Keratinocyte (primary cell): ENCODE results near the gene PKNOX2. TPM values are rescaled to one million over a fixed set of nuclear protein-coding genes. Genes with fewer than 3 reads are reported as not detected.

ENCODE experiments used
- DNase-seq: peaks from one replicate; pipeline ENCODE4 v3.0.0-alpha.2; 2011; ENCODE audit warnings: low read depth, missing footprints, low spot score
- FAIRE-seq: peaks from 2 replicates; lab custom pipeline; 2011; peaks lifted over from hg19 to GRCh38; lab: Jason Lieb, UNC
- H2AFZ ChIP-seq: 2 replicates; pipeline ENCODE4 v1.6.0; 2012; ENCODE audit warnings: low read length, control low read depth, inconsistent platforms; ENCODE audit not compliant: control insufficient read depth
- H3K27ac ChIP-seq: 2 replicates; pipeline ENCODE4 v1.5.1; 2011; ENCODE audit warnings: low read length; ENCODE audit not compliant: control insufficient read depth, insufficient read depth
- H3K27me3 ChIP-seq: 3 replicates; pipeline ENCODE4 v1.6.0; 2011; ENCODE audit warnings: low read length; ENCODE audit not compliant: control insufficient read depth, insufficient read depth; ENCODE audit errors: extremely low read depth
- H3K36me3 ChIP-seq, 2 experiments: 2 replicates in 1 of 2; 3 replicates in 1 of 2; pipeline ENCODE4 v1.5.1; 2011; ENCODE audit warnings: low read length in 2 of 2, mild to moderate bottlenecking in 1 of 2; ENCODE audit not compliant: control insufficient read depth in 2 of 2, insufficient read depth in 2 of 2; ENCODE audit errors: extremely low read depth in 1 of 2
- H3K4me1 ChIP-seq: 3 replicates; pipeline ENCODE4 v1.5.1; 2011; ENCODE audit warnings: low read length; ENCODE audit not compliant: control insufficient read depth, insufficient read depth; ENCODE audit errors: extremely low read depth
- H3K4me2 ChIP-seq: 3 replicates; pipeline ENCODE4 v1.6.0; 2011; ENCODE audit warnings: low read depth, low read length; ENCODE audit not compliant: control insufficient read depth, insufficient read depth; ENCODE audit errors: extremely low read depth
- H3K4me3 ChIP-seq, 3 experiments: fragments of 200-600 bp in 1 of 3; sonication (generic) in 1 of 3; 2 replicates in 2 of 3; 3 replicates in 1 of 3; pipeline ENCODE4 v1.5.1; 2011 to 2016; ENCODE audit warnings: low read length in 3 of 3, mild to moderate bottlenecking in 3 of 3, control low read depth in 2 of 3, inconsistent platforms in 1 of 3, low read depth in 1 of 3, mixed read lengths in 1 of 3, mixed run types in 1 of 3, moderate library complexity in 1 of 3; ENCODE audit not compliant: control insufficient read depth in 2 of 3, insufficient read depth in 2 of 3; ENCODE audit errors: extremely low read depth in 1 of 3
- H3K79me2 ChIP-seq: 2 replicates; pipeline ENCODE4 v1.6.0; 2012; ENCODE audit warnings: low read length; ENCODE audit not compliant: control insufficient read depth, insufficient read depth
- H3K9ac ChIP-seq: 3 replicates; pipeline ENCODE4 v1.6.0; 2011; ENCODE audit warnings: low read length; ENCODE audit not compliant: control insufficient read depth, insufficient read depth; ENCODE audit errors: extremely low read depth
- H3K9me1 ChIP-seq: 3 replicates; pipeline ENCODE4 v1.6.0; 2011; ENCODE audit warnings: low read length; ENCODE audit not compliant: control insufficient read depth, insufficient read depth; ENCODE audit errors: extremely low read depth
- H3K9me3 ChIP-seq: 2 replicates; pipeline ENCODE4 v1.5.1; 2012; ENCODE audit warnings: low read depth, low read length; ENCODE audit not compliant: control insufficient read depth
- H4K20me1 ChIP-seq: 3 replicates; pipeline ENCODE4 v1.6.0; 2011; ENCODE audit warnings: low read length; ENCODE audit not compliant: control insufficient read depth, insufficient read depth; ENCODE audit errors: extremely low read depth
- EZH2 ChIP-seq: IDR thresholded peaks from one replicate; pipeline ENCODE4 v1.6.1; 2012; ENCODE audit warnings: inconsistent platforms, mild to moderate bottlenecking, low read length, moderate library complexity
- dilution Hi-C: fragments of 300-500 bp; cut with MboI; formaldehyde crosslinking; loops from one replicate; pipeline ENCODE4 v1.7.0; 2020; ENCODE audit warnings: low sequenced_read_pairs; ENCODE audit not compliant: extremely low pct_ligation_motif_present
- polyA plus RNA-seq, 5 experiments: library from polyadenylated mRNA; depleted of rRNA in 3 of 5; stranded (reverse) in 3 of 5; stranded (forward) in 1 of 5; unstranded in 1 of 5; fragments of >200 nt; gene quantifications; 1 replicate in 1 of 5; 2 replicates in 3 of 5; 3 replicates in 1 of 5; pipeline versions ENCODE4 v1.2.1 to v1.2.3, GENCODE V29; 2011 to 2012; ENCODE audit warnings: missing spikeins in 2 of 5, low read depth in 1 of 5, low replicate concordance in 1 of 5
- TF ChIP-seq, protein P1 (sequence below), 3 experiments: IDR thresholded peaks in 1 of 3; conservative IDR thresholded peaks in 1 of 3; optimal IDR thresholded peaks in 1 of 3; 2 replicates in 2 of 3; 3 replicates in 1 of 3; pipeline versions ENCODE3 to v1.5.1; 2011; ENCODE audit warnings: low read length in 3 of 3, mild to moderate bottlenecking in 3 of 3, moderate library complexity in 2 of 3, control low read depth in 1 of 3, inconsistent platforms in 1 of 3; ENCODE audit not compliant: insufficient read depth in 2 of 3; ENCODE audit errors: extremely low read depth in 1 of 3

The PKNOX2 gene
- polyA plus RNA-seq, 1 donor (not counting 4 experiments of a cell fraction or from before 2014, with no cell fraction given), result 0.05 TPM

- H3K9ac ChIP-seq, result no peak overlapping the region
- H4K20me1 ChIP-seq, result no peaks in the 10 kb centered on the region
- TF ChIP-seq EZH2, result no peak
- TF ChIP-seq, protein P1, sequence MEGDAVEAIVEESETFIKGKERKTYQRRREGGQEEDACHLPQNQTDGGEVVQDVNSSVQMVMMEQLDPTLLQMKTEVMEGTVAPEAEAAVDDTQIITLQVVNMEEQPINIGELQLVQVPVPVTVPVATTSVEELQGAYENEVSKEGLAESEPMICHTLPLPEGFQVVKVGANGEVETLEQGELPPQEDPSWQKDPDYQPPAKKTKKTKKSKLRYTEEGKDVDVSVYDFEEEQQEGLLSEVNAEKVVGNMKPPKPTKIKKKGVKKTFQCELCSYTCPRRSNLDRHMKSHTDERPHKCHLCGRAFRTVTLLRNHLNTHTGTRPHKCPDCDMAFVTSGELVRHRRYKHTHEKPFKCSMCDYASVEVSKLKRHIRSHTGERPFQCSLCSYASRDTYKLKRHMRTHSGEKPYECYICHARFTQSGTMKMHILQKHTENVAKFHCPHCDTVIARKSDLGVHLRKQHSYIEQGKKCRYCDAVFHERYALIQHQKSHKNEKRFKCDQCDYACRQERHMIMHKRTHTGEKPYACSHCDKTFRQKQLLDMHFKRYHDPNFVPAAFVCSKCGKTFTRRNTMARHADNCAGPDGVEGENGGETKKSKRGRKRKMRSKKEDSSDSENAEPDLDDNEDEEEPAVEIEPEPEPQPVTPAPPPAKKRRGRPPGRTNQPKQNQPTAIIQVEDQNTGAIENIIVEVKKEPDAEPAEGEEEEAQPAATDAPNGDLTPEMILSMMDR (optimal IDR thresholded peaks at IDR 0.05 in 1 of 3, IDR thresholded peaks at IDR 0.05 in 1 of 3, conservative IDR thresholded peaks at IDR 0.05 in 1 of 3; ENCODE audit: extremely low read depth in 1 of 3, insufficient read depth in 2 of 3, low read length in 3 of 3), result no peak
- H3K27ac ChIP-seq, result no peak overlapping the region
- no peak for DNase-seq
- no peak overlapping the region for H3K4me2 ChIP-seq
- dilution Hi-C loops, result no loop called here
- H3K9me3 ChIP-seq, result no peaks in the 10 kb centered on the region
- no peaks in the 10 kb centered on the region for H3K79me2 ChIP-seq
- no peaks in the 10 kb centered on the region for H3K4me1 ChIP-seq
- H3K36me3 ChIP-seq, result no peaks in the 10 kb centered on the region
- H3K9me1 ChIP-seq, result no peaks in the 10 kb centered on the region
- H3K4me3 ChIP-seq, result no peak overlapping the region
- no peak overlapping the region for H2AFZ ChIP-seq
- H3K27me3 ChIP-seq, result peaks cover 37% of the 10 kb centered on the region
- no peak for FAIRE-seq
Measured at GRCh38 chr11:125263268-125263790, 98.8 kb downstream of the PKNOX2 start.

- peaks cover 37% of the 10 kb centered on the region for H3K27me3 ChIP-seq
- H2AFZ ChIP-seq, result no peak overlapping the region
- no peaks in the 10 kb centered on the region for H3K36me3 ChIP-seq
- TF ChIP-seq EZH2, result no peak
- TF ChIP-seq, protein P1 (optimal IDR thresholded peaks at IDR 0.05 in 1 of 3, IDR thresholded peaks at IDR 0.05 in 1 of 3, conservative IDR thresholded peaks at IDR 0.05 in 1 of 3; ENCODE audit: extremely low read depth in 1 of 3, insufficient read depth in 2 of 3, low read length in 3 of 3), result no peak
- no peaks in the 10 kb centered on the region for H3K4me1 ChIP-seq
- H4K20me1 ChIP-seq, result no peaks in the 10 kb centered on the region
- no peak overlapping the region for H3K4me3 ChIP-seq
- DNase-seq (no peak), FAIRE-seq (no peak)
- no peak overlapping the region for H3K9ac ChIP-seq
- no peak overlapping the region for H3K4me2 ChIP-seq
- H3K9me3 ChIP-seq, result no peaks in the 10 kb centered on the region
- H3K27ac ChIP-seq, result no peak overlapping the region
- no peaks in the 10 kb centered on the region for H3K79me2 ChIP-seq
- dilution Hi-C loops, result no loop called here
- no peaks in the 10 kb centered on the region for H3K9me1 ChIP-seq
Measured at GRCh38 chr11:125264100-125265022, 99.8 kb downstream of the PKNOX2 start.
